Lower lobe of right lung (tissue), 2 donors: ENCODE results near the gene TTC31. TPM values are rescaled to one million over a fixed set of nuclear protein-coding genes. Genes with fewer than 3 reads are reported as not detected.

ENCODE experiments used
- ATAC-seq, 2 donors: fragments of 200-7000 bp; cut with Tn5 transposase; one replicate each; pipeline ENCODE4 v1.9.1; 2020 to 2022; ENCODE audit warnings: mild to moderate bottlenecking in 2 of 2, moderate library complexity in 2 of 2
- DNase-seq: peaks from one replicate; pipeline ENCODE4 v3.0.0-alpha.2; 2020
- H3K27ac ChIP-seq: fragments of 200-600 bp; one replicate; pipeline ENCODE4 v1.8.0; 2022
- H3K27me3 ChIP-seq: fragments of 200-600 bp; one replicate; pipeline ENCODE4 v1.8.0; 2022; ENCODE audit warnings: low read depth
- H3K36me3 ChIP-seq: fragments of 200-600 bp; one replicate; pipeline ENCODE4 v1.8.0; 2022; ENCODE audit warnings: mild to moderate bottlenecking
- H3K4me1 ChIP-seq: fragments of 200-600 bp; one replicate; pipeline ENCODE4 v1.8.0; 2022
- H3K4me3 ChIP-seq: fragments of 200-600 bp; one replicate; pipeline ENCODE4 v1.8.0; 2022; ENCODE audit warnings: mild to moderate bottlenecking
- H3K9me3 ChIP-seq: fragments of 200-600 bp; one replicate; pipeline ENCODE4 v1.8.0; 2022
- intact Hi-C: fragments of 100-400 bp; cut with DNase I; formaldehyde crosslinking; loops from one replicate; pipeline ENCODE4 v1.11.0; 2022
- total RNA-seq: library from RNA; stranded (reverse); fragmentation: NEBNext Ultra II Directional; extraction: Animal tissue kit (Norgen Biotek cat#: 25700); gene quantifications from one replicate; pipeline ENCODE4 v1.2.1, GENCODE V29; 2021
- TF ChIP-seq, protein P1 (sequence below): fragments of 200-600 bp; IDR thresholded peaks from one replicate; pipeline ENCODE4 v1.8.0; 2022; ENCODE audit warnings: antibody characterized with exemption, mild to moderate bottlenecking
- donor health status: DM: no; HTN: yes; CAD: no; lungs with severe emphysema.

The TTC31 gene
- total RNA-seq, 1 donor from 2014 or later: 23.0 TPM

DNA sequence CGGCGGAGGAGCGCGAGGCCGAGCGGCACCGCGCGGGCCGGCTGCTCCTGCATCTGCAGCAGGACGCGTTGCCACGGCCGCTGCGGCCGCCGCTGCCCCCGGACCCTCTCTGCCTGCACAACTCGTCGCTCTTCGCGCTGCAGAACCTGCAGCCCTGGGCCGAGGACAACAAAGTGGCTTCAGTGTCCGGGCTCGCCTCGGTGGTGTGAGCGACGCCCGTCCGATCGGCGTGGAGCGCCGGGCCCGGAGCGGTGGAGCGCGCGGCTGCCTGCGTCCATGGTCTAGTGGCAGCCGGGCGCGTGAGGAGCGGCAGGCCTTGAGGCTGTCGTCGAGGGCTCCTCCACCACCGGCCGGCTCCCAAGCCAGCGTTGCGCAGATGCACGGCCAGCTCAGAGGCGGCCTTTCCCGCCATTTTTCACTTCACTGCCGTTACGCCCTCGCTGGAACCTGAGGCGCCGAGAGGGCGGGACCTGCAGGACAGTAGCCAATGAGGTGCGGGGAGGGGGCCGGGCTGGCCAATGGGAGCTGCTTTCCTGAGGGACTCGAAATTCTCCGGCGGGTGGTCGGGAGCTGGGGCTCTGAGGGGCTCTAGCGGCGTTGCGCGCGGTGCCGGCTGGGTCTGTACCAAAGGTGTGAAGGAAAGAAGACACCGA is 33.2 kb downstream of the TTC31 start:
- TF ChIP-seq, protein P1, sequence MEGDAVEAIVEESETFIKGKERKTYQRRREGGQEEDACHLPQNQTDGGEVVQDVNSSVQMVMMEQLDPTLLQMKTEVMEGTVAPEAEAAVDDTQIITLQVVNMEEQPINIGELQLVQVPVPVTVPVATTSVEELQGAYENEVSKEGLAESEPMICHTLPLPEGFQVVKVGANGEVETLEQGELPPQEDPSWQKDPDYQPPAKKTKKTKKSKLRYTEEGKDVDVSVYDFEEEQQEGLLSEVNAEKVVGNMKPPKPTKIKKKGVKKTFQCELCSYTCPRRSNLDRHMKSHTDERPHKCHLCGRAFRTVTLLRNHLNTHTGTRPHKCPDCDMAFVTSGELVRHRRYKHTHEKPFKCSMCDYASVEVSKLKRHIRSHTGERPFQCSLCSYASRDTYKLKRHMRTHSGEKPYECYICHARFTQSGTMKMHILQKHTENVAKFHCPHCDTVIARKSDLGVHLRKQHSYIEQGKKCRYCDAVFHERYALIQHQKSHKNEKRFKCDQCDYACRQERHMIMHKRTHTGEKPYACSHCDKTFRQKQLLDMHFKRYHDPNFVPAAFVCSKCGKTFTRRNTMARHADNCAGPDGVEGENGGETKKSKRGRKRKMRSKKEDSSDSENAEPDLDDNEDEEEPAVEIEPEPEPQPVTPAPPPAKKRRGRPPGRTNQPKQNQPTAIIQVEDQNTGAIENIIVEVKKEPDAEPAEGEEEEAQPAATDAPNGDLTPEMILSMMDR: no peak
- DNase-seq: peak; percentile 74
- H3K27ac ChIP-seq: no peak overlapping the region
- ATAC-seq: peak; percentile 79 to 87
- intact Hi-C loops: no loop called here
- peaks cover 31% of the 10 kb centered on the region for H3K4me1 ChIP-seq
- peaks cover 97% of the 10 kb centered on the region for H3K27me3 ChIP-seq
- peak overlapping the region; percentile 47 for H3K4me3 ChIP-seq
- no peaks in the 10 kb centered on the region for H3K36me3 ChIP-seq
- H3K9me3 ChIP-seq: no peaks in the 10 kb centered on the region

DNA sequence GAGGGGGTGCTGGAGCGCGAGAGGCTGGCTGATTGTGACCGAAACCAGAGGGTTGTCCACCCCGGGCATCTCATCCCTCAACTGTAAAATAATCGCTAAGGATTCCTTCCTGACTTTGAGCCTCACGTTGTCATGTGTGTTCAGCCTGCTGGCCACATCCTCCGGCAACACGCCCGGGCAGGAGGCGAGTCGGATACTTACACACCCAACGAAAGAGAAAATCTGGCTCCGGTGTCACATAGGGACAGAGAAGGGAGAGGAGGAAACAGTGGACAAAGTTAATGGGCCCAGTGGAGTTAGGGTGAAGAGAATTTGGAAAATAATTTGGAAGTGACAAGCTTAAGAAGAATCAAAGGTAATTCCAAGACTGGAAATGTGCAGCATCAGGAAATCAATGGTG is 33.8 kb downstream of the TTC31 start:
- H3K27ac ChIP-seq: no peak overlapping the region

DNA sequence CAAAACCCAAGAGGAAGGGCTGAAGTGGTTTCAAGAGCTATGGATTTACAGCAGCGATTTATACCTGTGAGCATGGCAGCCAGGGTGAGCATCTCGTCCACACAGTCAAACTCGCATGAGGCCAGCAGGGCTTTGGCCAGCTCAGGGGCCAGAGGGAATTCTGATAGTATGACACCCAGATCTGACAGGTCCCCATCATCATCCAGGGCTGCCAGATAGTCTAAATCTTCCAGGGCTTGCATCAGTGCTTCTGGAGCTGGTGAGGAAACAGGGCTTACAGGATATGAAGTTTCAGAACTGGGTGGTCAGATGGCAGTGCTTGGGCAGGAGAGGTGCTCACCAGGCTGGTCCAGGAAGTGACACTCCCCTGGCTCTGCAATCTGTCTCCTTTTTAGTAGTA is 39.6 kb downstream of the TTC31 start:
- H3K36me3 ChIP-seq: peaks cover 21% of the 10 kb centered on the region
- no peaks in the 10 kb centered on the region for H3K9me3 ChIP-seq
- no peak overlapping the region for H3K27ac ChIP-seq
- intact Hi-C loops: no loop called here
- H3K27me3 ChIP-seq: peaks cover 35% of the 10 kb centered on the region
- no peak overlapping the region for H3K4me3 ChIP-seq
- ATAC-seq: no peak
- no peak for DNase-seq
- TF ChIP-seq, protein P1: no peak
- H3K4me1 ChIP-seq: no peaks in the 10 kb centered on the region

More for the DNA sequence above, 33.8 kb downstream of the TTC31 start:
- H3K9me3 ChIP-seq: no peaks in the 10 kb centered on the region
- ATAC-seq (no peak), DNase-seq (no peak)
- peaks cover 94% of the 10 kb centered on the region for H3K27me3 ChIP-seq
- intact Hi-C loops: no loop called here
- peak overlapping the region; percentile 47 for H3K4me3 ChIP-seq
- peaks cover 31% of the 10 kb centered on the region for H3K4me1 ChIP-seq
- H3K36me3 ChIP-seq: no peaks in the 10 kb centered on the region
- TF ChIP-seq, protein P1: no peak

DNA sequence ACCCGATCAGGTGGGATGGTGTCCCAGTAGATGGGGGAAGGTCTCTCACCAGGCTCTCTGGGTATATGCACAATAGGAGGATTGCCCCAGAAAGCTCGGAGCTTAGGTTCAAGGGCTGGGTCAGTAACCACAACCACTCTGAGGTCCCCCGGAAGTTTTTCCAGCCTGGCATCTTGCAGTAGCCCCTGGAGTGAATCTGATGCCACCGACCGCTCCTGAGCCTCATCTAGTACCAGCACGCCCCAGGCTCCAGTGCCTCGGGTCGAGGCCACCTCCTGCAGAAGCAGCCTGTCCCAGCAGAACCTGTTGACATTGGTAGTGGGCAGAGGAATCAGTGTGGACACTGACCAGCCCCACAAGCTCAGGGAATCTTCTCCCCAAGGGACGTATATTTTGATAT is 41.1 kb downstream of the TTC31 start:
- ATAC-seq: no peak

DNA sequence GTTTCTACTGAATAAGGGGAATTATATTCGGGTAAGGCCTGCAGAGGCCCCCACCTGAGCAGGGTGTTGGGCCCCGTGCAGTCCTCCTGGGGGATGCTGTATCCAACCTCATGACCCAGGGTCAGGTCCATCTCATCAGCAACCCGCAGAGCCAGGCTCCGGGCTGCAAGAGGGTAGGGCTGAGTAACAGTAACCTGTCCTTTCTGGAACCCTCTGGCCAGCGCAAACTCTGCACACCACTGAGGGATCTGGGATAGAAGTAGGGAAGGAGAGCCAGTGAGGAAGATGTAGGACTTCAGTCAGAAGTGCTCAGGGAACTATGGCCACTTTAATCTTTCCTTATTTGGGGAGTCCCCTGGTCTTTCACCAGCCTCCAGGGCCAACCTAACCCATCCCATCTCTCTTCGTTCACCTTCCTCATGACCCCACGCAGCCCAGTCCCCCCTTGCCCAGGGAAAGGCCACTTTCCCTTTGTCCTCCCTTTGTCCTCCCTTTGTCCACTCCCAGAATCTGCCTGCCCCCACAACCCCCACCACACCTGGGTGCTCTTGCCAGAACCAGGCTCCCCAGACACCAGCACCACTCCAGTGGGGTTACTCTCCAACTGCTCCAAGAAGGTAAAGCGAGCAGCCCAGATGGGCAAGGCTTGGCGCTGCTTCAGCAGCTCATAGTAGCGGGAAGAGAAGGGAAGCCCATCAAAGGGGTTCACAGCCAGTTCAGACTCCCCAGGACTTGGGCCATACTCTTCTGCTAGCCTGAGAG is 42.3 kb downstream of the TTC31 start:
- intact Hi-C loops: no loop called here
- no peak overlapping the region for H3K27ac ChIP-seq
- ATAC-seq (no peak), DNase-seq (no peak)
- no peak overlapping the region for H3K4me3 ChIP-seq
- H3K27me3 ChIP-seq: peaks cover 9% of the 10 kb centered on the region
- peaks cover 31% of the 10 kb centered on the region for H3K36me3 ChIP-seq
- no peaks in the 10 kb centered on the region for H3K9me3 ChIP-seq
- TF ChIP-seq, protein P1: no peak
- peaks cover 11% of the 10 kb centered on the region for H3K4me1 ChIP-seq

More for the DNA sequence above, 41.1 kb downstream of the TTC31 start:
- no peak overlapping the region for H3K27ac ChIP-seq
- H3K36me3 ChIP-seq: peaks cover 31% of the 10 kb centered on the region
- no peak for DNase-seq
- H3K27me3 ChIP-seq: peaks cover 20% of the 10 kb centered on the region
- TF ChIP-seq, protein P1: no peak
- intact Hi-C loops: no loop called here
- peaks cover 11% of the 10 kb centered on the region for H3K4me1 ChIP-seq
- H3K4me3 ChIP-seq: no peak overlapping the region
- no peaks in the 10 kb centered on the region for H3K9me3 ChIP-seq
